Mesothelial cell of epicardium (in vitro differentiated cells): ENCODE data around the gene ALKBH3. TPM values are rescaled to one million over a fixed set of nuclear protein-coding genes. Genes with fewer than 3 reads are reported as not detected.

Experiments used
- DNase-seq, 2 experiments: peaks; one replicate each; pipeline ENCODE4 v3.0.0; 2021; ENCODE audit warnings: low spot score in 2 of 2; ENCODE audit not compliant: unreplicated experiment in 2 of 2
- H3K27ac Mint-ChIP-seq: 2 replicates; pipeline ENCODE4 v1.8.0; 2021; ENCODE audit warnings: mixed read lengths
- H3K27me3 Mint-ChIP-seq: 2 replicates; pipeline ENCODE4 v1.8.0; 2021; ENCODE audit warnings: low read depth, mixed read lengths
- H3K36me3 Mint-ChIP-seq: 2 replicates; pipeline ENCODE4 v1.8.0; 2021; ENCODE audit warnings: mixed read lengths
- H3K4me1 Mint-ChIP-seq: 2 replicates; pipeline ENCODE4 v1.8.0; 2021; ENCODE audit warnings: mixed read lengths
- H3K4me3 Mint-ChIP-seq: 2 replicates; pipeline ENCODE4 v1.8.0; 2021; ENCODE audit warnings: mild to moderate bottlenecking, moderate library complexity, mixed read lengths
- H3K9me3 Mint-ChIP-seq: 2 replicates; pipeline ENCODE4 v1.8.0; 2021; ENCODE audit warnings: mixed read lengths
- total RNA-seq: library from RNA; stranded (reverse); gene quantifications from 3 replicates; pipeline ENCODE4 v1.2.1, GENCODE V29; 2021
- TF ChIP-seq, protein P1 (sequence below): fragments of 200-600 bp; sonication (generic); IDR thresholded peaks from one replicate; pipeline ENCODE4 v1.5.0; 2021; ENCODE audit warnings: antibody characterized with exemption; ENCODE audit not compliant: unreplicated experiment

ALKBH3 gene
- total RNA-seq = 24.3 to 29.2 TPM (median 26.8 TPM) in 3 replicates

DNA sequence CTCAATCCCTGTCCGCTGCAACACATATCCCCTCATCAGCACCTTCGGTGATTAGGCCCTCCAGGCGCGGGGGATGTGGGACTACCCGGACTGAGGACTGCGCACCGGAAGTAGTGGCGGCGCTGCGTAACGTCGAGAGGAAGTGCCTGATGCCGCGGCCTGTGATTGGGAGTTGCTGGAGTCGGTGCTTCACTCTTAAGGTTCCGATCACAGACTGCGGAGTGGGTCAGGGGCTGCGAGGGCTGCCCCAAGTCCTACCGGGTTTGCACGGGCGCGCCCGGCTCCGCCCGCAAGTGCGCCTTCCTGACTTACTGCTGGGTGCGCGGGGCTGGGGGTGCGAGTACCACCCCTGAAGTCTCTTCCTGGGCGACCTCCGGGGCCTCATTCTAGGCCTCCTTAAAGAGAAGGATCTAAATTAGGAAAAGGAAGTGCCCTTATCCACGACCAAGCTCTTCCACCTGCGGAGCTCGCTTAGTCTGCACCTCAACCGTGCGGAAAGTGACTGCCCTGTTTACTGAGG, at the start of gene ALKBH3:
Gene ALKBH3, plus strand, starts transcription at position 192 of the 520 bp plus-strand sequence. CDS start 1,822 bp downstream, outside the sequence.
- Mint-ChIP-seq H3K9me3 (peaks cover 3% of the 10 kb centered on the region), H3K27ac (peak within 1 kb of the TSS; percentile 43), H3K27me3 (peaks cover 44% of the 10 kb centered on the region), H3K4me1 (peaks cover 19% of the 10 kb centered on the region), H3K36me3 (peaks cover 23% of the 10 kb centered on the region), H3K4me3 (peak within 1 kb of the TSS; percentile 94)
- DNase-seq = peak; percentile 74 to 89
- TF ChIP-seq, protein P1, sequence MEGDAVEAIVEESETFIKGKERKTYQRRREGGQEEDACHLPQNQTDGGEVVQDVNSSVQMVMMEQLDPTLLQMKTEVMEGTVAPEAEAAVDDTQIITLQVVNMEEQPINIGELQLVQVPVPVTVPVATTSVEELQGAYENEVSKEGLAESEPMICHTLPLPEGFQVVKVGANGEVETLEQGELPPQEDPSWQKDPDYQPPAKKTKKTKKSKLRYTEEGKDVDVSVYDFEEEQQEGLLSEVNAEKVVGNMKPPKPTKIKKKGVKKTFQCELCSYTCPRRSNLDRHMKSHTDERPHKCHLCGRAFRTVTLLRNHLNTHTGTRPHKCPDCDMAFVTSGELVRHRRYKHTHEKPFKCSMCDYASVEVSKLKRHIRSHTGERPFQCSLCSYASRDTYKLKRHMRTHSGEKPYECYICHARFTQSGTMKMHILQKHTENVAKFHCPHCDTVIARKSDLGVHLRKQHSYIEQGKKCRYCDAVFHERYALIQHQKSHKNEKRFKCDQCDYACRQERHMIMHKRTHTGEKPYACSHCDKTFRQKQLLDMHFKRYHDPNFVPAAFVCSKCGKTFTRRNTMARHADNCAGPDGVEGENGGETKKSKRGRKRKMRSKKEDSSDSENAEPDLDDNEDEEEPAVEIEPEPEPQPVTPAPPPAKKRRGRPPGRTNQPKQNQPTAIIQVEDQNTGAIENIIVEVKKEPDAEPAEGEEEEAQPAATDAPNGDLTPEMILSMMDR = no peak

DNA sequence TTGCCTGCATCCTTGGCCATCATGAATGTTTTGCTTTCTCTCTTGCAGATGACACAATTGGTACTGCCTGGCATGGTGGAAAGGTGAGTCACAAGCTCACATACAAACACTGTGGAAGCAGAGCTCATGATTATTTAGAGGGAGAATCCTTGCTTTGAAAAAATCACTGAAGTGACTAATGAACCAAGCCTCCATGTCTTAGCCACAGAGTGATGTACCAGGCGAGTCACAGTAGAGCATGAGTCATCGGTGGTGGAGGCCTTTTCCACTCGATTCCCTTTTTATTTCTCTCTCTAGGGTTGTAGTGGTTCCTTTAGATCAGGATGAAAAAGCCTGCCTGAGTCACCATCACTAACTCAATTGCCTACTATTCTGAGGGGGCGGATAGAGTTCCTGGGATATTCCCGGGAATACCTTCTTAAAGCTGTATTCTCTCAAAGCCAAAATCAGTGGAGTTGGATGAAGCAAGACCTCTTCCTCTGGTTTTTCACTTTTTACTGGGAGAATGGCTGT, 49.6 kb upstream of the ALKBH3 start:
- H3K9me3 Mint-ChIP-seq = no peaks in the 10 kb centered on the region
- TF ChIP-seq, protein P1 = no peak
- H3K27me3 Mint-ChIP-seq = no peaks in the 10 kb centered on the region
- H3K36me3 Mint-ChIP-seq = peaks cover 10% of the 10 kb centered on the region
- peaks cover 9% of the 10 kb centered on the region for H3K4me1 Mint-ChIP-seq
- H3K27ac Mint-ChIP-seq = peak overlapping the region; percentile 30
- H3K4me3 Mint-ChIP-seq = no peak overlapping the region
- DNase-seq = no peak

DNA sequence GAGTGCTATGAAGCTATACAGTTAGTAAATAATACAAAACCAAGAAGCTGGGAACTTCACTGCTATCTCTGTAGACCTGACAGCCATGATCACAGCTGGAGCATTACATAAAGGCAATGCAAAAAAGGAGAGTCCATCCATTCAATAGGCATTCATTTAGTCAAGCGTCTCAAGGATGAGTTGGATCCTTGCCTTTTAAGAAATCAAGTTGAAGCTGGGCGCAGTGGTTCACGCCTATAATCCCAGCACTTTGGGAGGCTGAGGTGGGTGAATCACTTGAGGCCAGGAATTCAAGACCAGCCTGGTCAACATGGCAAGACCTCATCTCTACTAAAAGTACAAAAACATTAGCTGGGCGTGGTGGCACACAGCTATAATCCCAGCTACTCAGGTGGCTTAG, 48.1 kb upstream of the ALKBH3 start:
- Mint-ChIP-seq H3K4me1 (peaks cover 9% of the 10 kb centered on the region), H3K36me3 (peaks cover 10% of the 10 kb centered on the region), H3K4me3 (no peak overlapping the region), H3K27ac (no peak overlapping the region), H3K27me3 (no peaks in the 10 kb centered on the region), H3K9me3 (no peaks in the 10 kb centered on the region)
- no peak for DNase-seq
- TF ChIP-seq, protein P1 = no peak

- Mint-ChIP-seq H3K4me1 (peaks cover 9% of the 10 kb centered on the region), H3K9me3 (no peaks in the 10 kb centered on the region), H3K27me3 (no peaks in the 10 kb centered on the region), H3K4me3 (no peak overlapping the region), H3K27ac (peak overlapping the region; percentile 37), H3K36me3 (peaks cover 12% of the 10 kb centered on the region)
- TF ChIP-seq, protein P1 = no peak
- DNase-seq = no peak
Observed at GRCh38 chr11:43833657-43834073, 47.0 kb upstream of the ALKBH3 start.

- Mint-ChIP-seq H3K9me3 (no peaks in the 10 kb centered on the region), H3K27me3 (no peaks in the 10 kb centered on the region), H3K27ac (peak overlapping the region; percentile 22), H3K4me1 (peaks cover 9% of the 10 kb centered on the region), H3K36me3 (peaks cover 15% of the 10 kb centered on the region), H3K4me3 (no peak overlapping the region)
- DNase-seq = no peak
- TF ChIP-seq, protein P1 = no peak
Observed at GRCh38 chr11:43834286-43834685, 46.3 kb upstream of the ALKBH3 start.
